Measurements from ENCODE around the gene C20orf144.

DNA sequence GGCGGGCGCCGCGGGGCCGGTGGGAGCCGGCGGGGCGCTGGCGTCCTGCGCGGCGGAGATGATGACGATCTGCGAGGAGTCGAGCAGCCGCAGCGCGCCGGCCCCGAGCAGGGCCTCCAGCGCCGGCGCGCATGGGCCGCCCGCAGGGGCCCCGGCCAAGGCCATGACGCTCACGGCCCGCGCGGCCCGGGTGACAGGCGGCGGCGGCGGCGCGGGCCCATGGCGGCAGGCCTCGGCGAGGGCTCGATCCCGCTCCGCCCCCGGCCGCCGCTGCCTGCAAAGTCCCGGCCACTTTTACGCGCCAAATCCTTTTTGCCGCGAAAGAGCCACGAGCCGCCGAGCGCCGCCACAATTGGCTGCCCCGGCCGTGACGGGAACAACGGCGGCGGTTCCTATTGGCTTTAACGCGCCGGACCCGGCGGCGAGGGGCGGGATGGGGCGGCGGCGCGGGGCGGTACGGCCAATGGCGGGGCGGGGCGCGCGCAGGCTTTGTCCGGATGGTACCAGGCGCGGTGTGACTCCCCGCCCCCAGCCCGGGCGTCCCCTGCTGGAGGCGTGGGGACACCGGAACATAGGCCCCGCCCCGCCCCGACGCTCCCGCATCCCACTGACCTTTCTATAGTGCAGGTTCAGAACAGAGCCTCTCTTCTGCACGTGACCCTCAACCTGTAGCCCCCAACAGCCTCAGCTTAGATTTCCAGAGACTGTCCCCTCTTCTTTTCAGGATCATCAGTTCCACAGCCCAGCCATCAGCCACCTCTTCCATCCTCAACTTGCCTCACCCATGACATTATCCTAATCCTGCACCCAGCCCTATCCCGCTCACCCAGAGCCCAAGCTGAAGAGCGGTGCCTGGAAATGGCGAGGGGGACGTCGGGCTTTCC, 24.2 kb downstream of the C20orf144 start, which contains the start of gene E2F1:
- TF ChIP-seq, protein P1, sequence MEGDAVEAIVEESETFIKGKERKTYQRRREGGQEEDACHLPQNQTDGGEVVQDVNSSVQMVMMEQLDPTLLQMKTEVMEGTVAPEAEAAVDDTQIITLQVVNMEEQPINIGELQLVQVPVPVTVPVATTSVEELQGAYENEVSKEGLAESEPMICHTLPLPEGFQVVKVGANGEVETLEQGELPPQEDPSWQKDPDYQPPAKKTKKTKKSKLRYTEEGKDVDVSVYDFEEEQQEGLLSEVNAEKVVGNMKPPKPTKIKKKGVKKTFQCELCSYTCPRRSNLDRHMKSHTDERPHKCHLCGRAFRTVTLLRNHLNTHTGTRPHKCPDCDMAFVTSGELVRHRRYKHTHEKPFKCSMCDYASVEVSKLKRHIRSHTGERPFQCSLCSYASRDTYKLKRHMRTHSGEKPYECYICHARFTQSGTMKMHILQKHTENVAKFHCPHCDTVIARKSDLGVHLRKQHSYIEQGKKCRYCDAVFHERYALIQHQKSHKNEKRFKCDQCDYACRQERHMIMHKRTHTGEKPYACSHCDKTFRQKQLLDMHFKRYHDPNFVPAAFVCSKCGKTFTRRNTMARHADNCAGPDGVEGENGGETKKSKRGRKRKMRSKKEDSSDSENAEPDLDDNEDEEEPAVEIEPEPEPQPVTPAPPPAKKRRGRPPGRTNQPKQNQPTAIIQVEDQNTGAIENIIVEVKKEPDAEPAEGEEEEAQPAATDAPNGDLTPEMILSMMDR (IDR thresholded peaks at IDR 0.05; ENCODE audit: low read length): peak; percentile 27
- TF ChIP-seq EZH2phosphoT487 (IDR thresholded peaks at IDR 0.05; ENCODE audit: low read length): no peak
- TF ChIP-seq EZH2 (optimal IDR thresholded peaks at IDR 0.05; ENCODE audit: low read depth, low read length): no peak
